Measurements from ENCODE around the gene DAP.

GRCh38 chr5:10705747-10706146 is 55.3 kb downstream of the DAP start:
- TF ChIP-seq EZH2 (IDR thresholded peaks at IDR 0.05) (no peak), POLR2AphosphoS5 (IDR thresholded peaks at IDR 0.05; ENCODE audit: borderline replicate concordance, low read depth, low read length) (no peak), FOXP2 (optimal IDR thresholded peaks at IDR 0.05; ENCODE audit: control extremely low read depth, extremely low read length, insufficient read depth) (no peak)
